LNCAP (cell line): ENCODE data around the gene PHKB.

ENCODE experiments used
- TF ChIP-seq, protein P1 (sequence below): fragments of 450-650 bp; IDR thresholded peaks from 2 replicates; pipeline ENCODE4 v1.5.1; 2017; ENCODE audit warnings: mild to moderate bottlenecking

Gene PHKB

GRCh38 chr16:47504599-47504998 lies 43.5 kb downstream of the PHKB start:
- TF ChIP-seq, protein P1, sequence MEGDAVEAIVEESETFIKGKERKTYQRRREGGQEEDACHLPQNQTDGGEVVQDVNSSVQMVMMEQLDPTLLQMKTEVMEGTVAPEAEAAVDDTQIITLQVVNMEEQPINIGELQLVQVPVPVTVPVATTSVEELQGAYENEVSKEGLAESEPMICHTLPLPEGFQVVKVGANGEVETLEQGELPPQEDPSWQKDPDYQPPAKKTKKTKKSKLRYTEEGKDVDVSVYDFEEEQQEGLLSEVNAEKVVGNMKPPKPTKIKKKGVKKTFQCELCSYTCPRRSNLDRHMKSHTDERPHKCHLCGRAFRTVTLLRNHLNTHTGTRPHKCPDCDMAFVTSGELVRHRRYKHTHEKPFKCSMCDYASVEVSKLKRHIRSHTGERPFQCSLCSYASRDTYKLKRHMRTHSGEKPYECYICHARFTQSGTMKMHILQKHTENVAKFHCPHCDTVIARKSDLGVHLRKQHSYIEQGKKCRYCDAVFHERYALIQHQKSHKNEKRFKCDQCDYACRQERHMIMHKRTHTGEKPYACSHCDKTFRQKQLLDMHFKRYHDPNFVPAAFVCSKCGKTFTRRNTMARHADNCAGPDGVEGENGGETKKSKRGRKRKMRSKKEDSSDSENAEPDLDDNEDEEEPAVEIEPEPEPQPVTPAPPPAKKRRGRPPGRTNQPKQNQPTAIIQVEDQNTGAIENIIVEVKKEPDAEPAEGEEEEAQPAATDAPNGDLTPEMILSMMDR, result no peak

DNA sequence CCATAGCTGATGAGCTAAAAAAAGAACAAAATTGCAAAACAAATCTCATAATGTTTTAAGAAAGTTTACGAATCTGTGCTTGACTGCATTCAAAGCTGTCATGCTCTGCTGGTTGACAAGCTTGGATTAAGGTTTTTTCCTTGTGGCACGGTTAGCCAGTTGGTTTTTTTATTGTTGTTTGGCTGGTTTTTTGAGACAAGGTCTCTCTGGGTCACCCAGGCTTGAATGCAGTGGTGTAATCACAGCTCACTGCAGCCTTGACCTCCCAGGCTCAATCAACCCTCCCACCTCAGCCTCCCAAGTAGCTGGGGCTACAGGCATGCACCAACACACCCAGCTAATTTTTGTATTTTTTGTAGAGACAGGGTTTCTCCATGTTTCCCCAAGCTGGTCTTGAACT lies 45.7 kb downstream of the PHKB start:
- TF ChIP-seq, protein P1, result no peak

DNA sequence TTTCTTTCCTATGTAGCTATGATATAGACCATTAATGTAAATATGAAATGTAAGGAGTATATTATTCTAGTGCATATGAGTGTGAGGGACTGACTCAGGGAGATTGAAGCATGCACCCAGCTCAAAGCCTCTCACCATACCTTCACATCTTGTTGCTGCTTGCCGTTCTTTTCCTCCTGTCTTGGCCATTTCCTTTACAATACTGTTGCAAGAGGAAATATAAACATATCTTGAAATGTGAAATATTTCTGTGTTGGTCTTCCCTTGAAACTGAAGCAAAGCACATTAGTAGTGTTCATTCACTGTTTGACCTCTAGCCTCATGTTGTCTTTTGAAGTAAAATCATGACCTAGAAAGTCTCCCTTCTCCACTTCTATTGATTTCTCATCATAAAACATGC lies 46.6 kb downstream of the PHKB start:
- TF ChIP-seq, protein P1, result no peak

GRCh38 chr16:47511882-47512281 lies 50.8 kb downstream of the PHKB start:
- TF ChIP-seq, protein P1, result no peak

- TF ChIP-seq, protein P1, result no peak
These were observed 57.9 kb downstream of the PHKB start for GRCh38 chr16:47519037-47519436.

- TF ChIP-seq, protein P1, result no peak
These were observed 58.4 kb downstream of the PHKB start for GRCh38 chr16:47519546-47519945.

DNA sequence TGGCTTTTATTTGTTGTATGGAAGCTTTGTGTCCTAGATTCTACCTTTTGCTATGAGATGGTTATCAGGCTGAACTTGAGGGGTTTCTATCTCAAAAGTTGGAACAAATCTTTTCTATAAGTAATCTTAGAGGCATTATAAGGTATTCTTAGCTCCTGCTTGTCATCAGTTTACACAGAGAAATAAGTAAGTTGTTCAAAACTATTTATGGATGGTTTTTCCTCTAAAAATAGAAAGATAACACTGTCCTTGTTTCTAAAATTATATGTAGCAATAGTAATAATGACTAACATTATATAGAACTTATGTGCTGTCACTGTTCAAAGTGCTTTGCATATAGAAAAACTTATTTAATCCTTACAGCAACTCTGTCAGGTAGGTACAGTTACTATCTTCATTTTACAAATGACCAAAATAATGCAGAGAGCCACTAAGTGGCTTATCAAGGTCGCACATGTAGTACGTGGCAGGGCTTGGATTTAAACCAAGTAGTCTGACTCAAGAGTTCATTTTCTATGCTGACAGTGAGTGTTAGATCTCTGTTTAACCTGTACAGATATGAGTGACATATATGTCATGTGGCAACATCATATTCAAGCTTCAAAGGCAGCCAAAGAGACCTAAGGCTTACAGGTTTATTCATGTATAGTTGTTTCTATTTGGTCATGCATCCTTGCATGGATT lies 59.0 kb downstream of the PHKB start:
- TF ChIP-seq, protein P1, result no peak
